ENCODE data around the gene RPS26. TPM values are rescaled to one million over a fixed set of nuclear protein-coding genes. Genes with fewer than 3 reads are reported as not detected.

The RPS26 gene
- total and polyA plus RNA-seq, 2 of the 13 experiments (the other 11 are each of a cell fraction or from before 2014, with no cell fraction given): 150 to 421 TPM

DNA sequence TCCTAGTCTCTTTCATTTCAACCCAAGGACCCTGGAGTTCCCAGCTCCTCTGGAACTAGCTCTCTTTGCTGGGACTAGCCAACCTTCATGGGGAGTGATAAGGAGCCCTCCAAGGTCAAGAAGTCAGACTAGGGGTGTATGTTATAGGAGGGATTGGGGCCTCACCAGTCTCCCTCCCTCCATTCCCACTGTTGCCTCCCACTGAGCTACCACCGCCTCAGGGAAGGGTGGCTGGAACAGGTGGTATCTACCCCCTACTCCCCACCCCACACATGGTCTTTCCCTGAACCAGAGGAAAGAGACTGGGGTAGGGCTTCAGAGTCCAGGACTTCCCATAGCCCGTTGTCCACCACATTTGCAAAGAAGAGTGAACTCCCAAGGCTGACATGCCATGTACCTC, 40.7 kb downstream of the RPS26 start (continued):
- TF ChIP-seq, protein P1, sequence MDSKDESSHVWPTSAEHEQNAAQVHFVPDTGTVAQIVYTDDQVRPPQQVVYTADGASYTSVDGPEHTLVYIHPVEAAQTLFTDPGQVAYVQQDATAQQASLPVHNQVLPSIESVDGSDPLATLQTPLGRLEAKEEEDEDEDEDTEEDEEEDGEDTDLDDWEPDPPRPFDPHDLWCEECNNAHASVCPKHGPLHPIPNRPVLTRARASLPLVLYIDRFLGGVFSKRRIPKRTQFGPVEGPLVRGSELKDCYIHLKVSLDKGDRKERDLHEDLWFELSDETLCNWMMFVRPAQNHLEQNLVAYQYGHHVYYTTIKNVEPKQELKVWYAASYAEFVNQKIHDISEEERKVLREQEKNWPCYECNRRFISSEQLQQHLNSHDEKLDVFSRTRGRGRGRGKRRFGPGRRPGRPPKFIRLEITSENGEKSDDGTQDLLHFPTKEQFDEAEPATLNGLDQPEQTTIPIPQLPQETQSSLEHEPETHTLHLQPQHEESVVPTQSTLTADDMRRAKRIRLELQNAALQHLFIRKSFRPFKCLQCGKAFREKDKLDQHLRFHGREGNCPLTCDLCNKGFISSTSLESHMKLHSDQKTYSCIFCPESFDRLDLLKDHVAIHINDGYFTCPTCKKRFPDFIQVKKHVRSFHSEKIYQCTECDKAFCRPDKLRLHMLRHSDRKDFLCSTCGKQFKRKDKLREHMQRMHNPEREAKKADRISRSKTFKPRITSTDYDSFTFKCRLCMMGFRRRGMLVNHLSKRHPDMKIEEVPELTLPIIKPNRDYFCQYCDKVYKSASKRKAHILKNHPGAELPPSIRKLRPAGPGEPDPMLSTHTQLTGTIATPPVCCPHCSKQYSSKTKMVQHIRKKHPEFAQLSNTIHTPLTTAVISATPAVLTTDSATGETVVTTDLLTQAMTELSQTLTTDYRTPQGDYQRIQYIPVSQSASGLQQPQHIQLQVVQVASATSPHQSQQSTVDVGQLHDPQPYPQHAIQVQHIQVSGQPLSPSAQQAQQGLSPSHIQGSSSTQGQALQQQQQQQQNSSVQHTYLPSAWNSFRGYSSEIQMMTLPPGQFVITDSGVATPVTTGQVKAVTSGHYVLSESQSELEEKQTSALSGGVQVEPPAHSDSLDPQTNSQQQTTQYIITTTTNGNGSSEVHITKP (CRISPR knock-in tag; IDR thresholded peaks at IDR 0.05; ENCODE audit: low read depth): peak; percentile 13; the same call in 1 of the 2 replicates
- TF ChIP-seq PHB2 (IDR thresholded peaks at IDR 0.05; ENCODE audit: partially characterized antibody) (no peak), ISX (CRISPR knock-in tag; conservative IDR thresholded peaks at IDR 0.05) (no peak), JUNB (CRISPR knock-in tag; IDR thresholded peaks at IDR 0.05; ENCODE audit: borderline replicate concordance) (no peak), ZNF674 (CRISPR knock-in tag; IDR thresholded peaks at IDR 0.05; ENCODE audit: low read depth) (0 out of 2 replicates have a peak, but pooled peaks have one; percentile 25), MYNN (CRISPR knock-in tag; IDR thresholded peaks at IDR 0.05; ENCODE audit: low read depth) (0 out of 2 replicates have a peak, but pooled peaks have one; percentile 6)
- TF ChIP-seq, protein P2, sequence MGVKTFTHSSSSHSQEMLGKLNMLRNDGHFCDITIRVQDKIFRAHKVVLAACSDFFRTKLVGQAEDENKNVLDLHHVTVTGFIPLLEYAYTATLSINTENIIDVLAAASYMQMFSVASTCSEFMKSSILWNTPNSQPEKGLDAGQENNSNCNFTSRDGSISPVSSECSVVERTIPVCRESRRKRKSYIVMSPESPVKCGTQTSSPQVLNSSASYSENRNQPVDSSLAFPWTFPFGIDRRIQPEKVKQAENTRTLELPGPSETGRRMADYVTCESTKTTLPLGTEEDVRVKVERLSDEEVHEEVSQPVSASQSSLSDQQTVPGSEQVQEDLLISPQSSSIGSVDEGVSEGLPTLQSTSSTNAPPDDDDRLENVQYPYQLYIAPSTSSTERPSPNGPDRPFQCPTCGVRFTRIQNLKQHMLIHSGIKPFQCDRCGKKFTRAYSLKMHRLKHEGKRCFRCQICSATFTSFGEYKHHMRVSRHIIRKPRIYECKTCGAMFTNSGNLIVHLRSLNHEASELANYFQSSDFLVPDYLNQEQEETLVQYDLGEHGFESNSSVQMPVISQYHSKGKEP (CRISPR knock-in tag; IDR thresholded peaks at IDR 0.05): no peak
- TF ChIP-seq, protein P3, sequence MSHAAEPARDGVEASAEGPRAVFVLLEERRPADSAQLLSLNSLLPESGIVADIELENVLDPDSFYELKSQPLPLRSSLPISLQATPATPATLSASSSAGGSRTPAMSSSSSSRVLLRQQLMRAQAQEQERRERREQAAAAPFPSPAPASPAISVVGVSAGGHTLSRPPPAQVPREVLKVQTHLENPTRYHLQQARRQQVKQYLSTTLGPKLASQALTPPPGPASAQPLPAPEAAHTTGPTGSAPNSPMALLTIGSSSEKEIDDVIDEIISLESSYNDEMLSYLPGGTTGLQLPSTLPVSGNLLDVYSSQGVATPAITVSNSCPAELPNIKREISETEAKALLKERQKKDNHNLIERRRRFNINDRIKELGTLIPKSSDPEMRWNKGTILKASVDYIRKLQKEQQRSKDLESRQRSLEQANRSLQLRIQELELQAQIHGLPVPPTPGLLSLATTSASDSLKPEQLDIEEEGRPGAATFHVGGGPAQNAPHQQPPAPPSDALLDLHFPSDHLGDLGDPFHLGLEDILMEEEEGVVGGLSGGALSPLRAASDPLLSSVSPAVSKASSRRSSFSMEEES (CRISPR knock-in tag; IDR thresholded peaks at IDR 0.05): no peak
- TF ChIP-seq, protein P4, sequence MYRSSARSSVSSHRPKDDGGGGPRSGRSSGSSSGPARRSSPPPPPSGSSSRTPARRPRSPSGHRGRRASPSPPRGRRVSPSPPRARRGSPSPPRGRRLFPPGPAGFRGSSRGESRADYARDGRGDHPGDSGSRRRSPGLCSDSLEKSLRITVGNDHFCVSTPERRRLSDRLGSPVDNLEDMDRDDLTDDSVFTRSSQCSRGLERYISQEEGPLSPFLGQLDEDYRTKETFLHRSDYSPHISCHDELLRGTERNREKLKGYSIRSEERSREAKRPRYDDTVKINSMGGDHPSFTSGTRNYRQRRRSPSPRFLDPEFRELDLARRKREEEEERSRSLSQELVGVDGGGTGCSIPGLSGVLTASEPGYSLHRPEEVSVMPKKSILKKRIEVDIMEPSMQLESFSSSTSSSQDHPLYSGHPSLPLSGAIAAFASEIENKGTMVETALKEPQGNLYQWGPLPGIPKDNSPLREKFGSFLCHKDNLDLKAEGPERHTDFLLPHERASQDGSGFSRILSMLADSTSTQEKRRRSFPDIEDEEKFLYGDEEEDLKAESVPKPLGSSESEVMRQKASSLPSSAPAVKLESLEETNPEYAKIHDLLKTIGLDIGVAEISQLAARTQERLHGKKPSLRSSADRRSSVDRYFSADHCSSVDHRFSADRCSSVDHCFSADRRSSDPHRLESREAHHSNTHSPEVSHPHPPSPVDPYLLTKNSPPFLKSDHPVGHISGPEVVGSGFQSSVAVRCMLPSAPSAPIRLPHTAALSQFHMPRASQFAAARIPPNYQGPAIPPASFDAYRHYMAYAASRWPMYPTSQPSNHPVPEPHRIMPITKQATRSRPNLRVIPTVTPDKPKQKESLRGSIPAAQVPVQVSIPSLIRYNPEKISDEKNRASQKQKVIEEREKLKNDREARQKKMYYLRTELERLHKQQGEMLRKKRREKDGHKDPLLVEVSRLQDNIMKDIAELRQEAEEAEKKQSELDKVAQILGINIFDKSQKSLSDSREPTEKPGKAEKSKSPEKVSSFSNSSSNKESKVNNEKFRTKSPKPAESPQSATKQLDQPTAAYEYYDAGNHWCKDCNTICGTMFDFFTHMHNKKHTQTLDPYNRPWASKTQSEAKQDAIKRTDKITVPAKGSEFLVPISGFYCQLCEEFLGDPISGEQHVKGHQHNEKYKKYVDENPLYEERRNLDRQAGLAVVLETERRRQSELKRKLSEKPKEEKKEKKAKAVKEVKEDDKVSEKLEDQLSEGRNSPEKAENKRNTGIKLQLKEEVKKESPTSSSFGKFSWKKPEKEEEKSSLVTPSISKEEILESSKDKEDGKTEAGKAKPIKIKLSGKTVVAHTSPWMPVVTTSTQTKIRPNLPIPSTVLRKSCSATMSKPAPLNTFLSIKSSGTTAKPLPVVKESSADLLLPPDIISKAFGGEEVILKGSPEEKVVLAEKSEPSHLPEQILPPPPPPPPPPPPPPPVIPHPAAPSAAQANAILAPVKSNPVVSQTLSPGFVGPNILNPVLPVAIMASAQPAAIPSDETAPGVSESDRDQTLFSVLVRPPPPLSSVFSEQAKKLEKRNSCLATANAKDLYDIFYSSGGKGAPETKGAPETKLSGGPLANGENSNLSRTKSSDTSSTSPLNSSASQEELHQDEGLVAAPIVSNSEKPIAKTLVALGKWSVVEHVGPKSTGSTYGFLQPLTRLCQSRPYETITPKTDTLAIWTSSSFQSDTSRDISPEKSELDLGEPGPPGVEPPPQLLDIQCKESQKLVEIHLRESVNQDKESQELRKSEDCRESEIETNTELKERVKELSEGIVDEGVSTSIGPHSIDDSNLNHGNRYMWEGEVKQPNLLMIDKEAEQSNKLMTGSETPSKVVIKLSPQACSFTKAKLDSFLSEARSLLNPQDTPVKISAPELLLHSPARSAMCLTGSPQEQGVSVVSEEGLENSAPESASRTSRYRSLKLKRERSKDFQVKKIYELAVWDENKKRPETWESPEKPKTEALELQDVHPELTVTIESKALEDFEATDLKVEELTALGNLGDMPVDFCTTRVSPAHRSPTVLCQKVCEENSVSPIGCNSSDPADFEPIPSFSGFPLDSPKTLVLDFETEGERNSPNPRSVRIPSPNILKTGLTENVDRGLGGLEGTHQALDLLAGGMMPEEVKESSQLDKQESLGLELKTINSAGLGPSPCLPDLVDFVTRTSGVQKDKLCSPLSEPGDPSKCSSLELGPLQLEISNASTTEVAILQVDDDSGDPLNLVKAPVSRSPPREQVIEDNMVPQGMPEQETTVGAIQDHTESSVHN (CRISPR knock-in tag; IDR thresholded peaks at IDR 0.05): no peak
